Upper lobe of right lung (tissue), 1 donor: ENCODE data around the gene NIPAL3. TPM values are rescaled to one million over a fixed set of nuclear protein-coding genes. Genes with fewer than 3 reads are reported as not detected.

Source experiments
- ATAC-seq: fragments of 200-7000 bp; cut with Tn5 transposase; one replicate; pipeline ENCODE4 v1.9.1; 2020; ENCODE audit warnings: mild to moderate bottlenecking, moderate library complexity
- DNase-seq: peaks from one replicate; pipeline ENCODE4 v3.0.0-alpha.2; 2020
- H3K27ac ChIP-seq: fragments of 200-600 bp; one replicate; pipeline ENCODE4 v1.8.0; 2022
- H3K27me3 ChIP-seq: fragments of 200-600 bp; one replicate; pipeline ENCODE4 v1.8.0; 2022; ENCODE audit warnings: mild to moderate bottlenecking
- H3K36me3 ChIP-seq: fragments of 200-600 bp; one replicate; pipeline ENCODE4 v1.8.0; 2022
- H3K4me1 ChIP-seq: fragments of 200-600 bp; one replicate; pipeline ENCODE4 v1.8.0; 2022
- H3K4me3 ChIP-seq: fragments of 200-600 bp; one replicate; pipeline ENCODE4 v1.8.0; 2022; ENCODE audit warnings: mild to moderate bottlenecking
- H3K9me3 ChIP-seq: fragments of 200-600 bp; one replicate; pipeline ENCODE4 v1.8.0; 2022
- intact Hi-C: fragments of 100-400 bp; cut with DNase I; formaldehyde crosslinking; loops from one replicate; pipeline ENCODE4 v1.11.0; 2022
- total RNA-seq: library from RNA; stranded (reverse); fragmentation: NEBNext Ultra II Directional; extraction: Animal tissue kit (Norgen Biotek cat#: 25700); gene quantifications from one replicate; pipeline ENCODE4 v1.2.1, GENCODE V29; 2021
- TF ChIP-seq, protein P1 (sequence below): fragments of 200-600 bp; IDR thresholded peaks from one replicate; pipeline ENCODE4 v1.8.0; 2022; ENCODE audit warnings: antibody characterized with exemption
- donor health status: DM: no; HTN: yes; CAD: no; lungs with severe emphysema.

Gene NIPAL3
- total RNA-seq, 1 donor from 2014 or later: 37.8 TPM

DNA sequence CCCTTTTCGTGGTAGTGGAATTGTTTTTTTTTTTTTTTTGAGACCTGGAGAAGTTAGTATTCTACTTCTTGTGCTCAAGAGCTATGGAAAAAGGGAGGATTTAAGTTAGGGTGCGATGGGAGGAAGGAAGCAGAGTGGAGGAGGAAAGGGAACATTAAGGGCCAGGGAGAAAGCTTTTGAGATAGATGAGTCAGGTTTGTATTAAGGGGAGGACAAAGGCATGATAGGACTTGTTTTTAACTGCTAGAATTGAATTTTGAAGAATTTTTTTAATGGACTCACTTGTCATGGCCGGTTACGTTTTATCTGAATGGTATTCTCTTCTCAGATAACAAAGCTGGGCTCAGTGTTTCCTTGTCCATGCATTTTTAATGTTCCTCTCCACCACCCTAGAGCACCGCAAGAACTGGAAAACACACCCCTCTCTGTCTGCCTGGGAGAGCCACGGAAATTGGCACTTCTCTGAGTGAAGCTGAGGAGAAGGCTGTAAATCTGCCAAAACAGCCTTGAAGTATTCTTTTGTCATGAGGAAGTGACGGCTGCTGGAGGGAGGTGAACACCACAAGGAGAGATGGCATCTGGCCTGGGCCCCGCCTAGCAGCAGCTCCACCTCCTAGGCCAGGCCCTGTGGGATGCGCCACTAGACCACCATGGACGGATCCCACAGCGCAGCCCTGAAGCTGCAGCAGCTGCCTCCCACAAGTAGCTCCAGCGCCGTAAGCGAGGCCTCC is 3.5 kb downstream of the NIPAL3 start:
- peaks cover 19% of the 10 kb centered on the region for H3K4me1 ChIP-seq
- TF ChIP-seq, protein P1, sequence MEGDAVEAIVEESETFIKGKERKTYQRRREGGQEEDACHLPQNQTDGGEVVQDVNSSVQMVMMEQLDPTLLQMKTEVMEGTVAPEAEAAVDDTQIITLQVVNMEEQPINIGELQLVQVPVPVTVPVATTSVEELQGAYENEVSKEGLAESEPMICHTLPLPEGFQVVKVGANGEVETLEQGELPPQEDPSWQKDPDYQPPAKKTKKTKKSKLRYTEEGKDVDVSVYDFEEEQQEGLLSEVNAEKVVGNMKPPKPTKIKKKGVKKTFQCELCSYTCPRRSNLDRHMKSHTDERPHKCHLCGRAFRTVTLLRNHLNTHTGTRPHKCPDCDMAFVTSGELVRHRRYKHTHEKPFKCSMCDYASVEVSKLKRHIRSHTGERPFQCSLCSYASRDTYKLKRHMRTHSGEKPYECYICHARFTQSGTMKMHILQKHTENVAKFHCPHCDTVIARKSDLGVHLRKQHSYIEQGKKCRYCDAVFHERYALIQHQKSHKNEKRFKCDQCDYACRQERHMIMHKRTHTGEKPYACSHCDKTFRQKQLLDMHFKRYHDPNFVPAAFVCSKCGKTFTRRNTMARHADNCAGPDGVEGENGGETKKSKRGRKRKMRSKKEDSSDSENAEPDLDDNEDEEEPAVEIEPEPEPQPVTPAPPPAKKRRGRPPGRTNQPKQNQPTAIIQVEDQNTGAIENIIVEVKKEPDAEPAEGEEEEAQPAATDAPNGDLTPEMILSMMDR: no peak
- peak overlapping the region; percentile 26 for H3K27ac ChIP-seq
- no peak overlapping the region for H3K4me3 ChIP-seq
- peak; percentile 85 for DNase-seq
- peak; percentile 58 for ATAC-seq
- H3K9me3 ChIP-seq: no peaks in the 10 kb centered on the region
- no peaks in the 10 kb centered on the region for H3K27me3 ChIP-seq
- intact Hi-C loops: no loop called here
- peaks cover 19% of the 10 kb centered on the region for H3K36me3 ChIP-seq

DNA sequence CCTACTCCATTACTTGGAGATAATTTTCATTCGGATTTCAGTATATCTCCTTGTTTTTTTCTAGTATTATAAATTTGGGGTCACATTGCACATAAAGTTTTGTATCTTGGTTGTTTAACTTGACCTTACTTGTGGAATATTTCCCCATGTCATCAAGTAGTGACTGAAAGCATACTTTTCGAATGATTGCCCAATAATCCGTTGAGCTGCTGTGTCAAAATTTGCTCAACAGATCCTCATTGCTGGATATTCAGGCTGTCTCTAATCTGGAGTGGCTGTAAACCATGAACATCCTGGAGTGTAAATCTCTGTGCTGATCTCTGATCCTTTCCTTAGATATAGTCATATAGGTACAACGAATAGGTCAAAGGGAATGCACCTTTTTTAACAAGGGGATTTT is 4.9 kb downstream of the NIPAL3 start:
- H3K27me3 ChIP-seq: no peaks in the 10 kb centered on the region
- no peak overlapping the region for H3K27ac ChIP-seq
- TF ChIP-seq, protein P1: no peak
- no peak overlapping the region for H3K4me3 ChIP-seq
- H3K36me3 ChIP-seq: peaks cover 19% of the 10 kb centered on the region
- ATAC-seq (no peak), DNase-seq (no peak)
- H3K9me3 ChIP-seq: no peaks in the 10 kb centered on the region
- intact Hi-C loops: no loop called here
- peaks cover 15% of the 10 kb centered on the region for H3K4me1 ChIP-seq

DNA sequence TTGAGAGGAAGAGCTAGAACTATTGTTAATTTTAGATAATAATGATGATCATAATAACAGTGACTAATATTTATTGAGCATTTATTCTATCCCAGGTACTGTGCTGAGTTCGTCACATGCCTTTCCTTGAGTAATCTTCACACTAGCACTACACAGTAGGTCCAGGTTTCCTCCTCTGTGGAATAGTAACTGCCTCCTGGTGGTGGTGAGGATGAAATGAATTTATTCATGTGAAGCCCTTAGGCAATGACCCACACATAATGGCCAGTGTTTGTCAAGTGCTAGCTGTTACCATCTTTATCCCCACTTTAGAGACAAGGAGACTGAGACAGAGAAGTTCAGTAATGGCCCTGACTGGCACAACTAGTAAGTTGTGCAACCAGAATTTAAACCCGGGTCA is 5.9 kb downstream of the NIPAL3 start:
- H3K27me3 ChIP-seq: no peaks in the 10 kb centered on the region
- H3K9me3 ChIP-seq: no peaks in the 10 kb centered on the region
- intact Hi-C loops: no loop called here
- ATAC-seq: no peak
- no peak for DNase-seq
- no peak overlapping the region for H3K27ac ChIP-seq
- TF ChIP-seq, protein P1: peak; percentile 7
- H3K4me3 ChIP-seq: no peak overlapping the region
- H3K4me1 ChIP-seq: peaks cover 14% of the 10 kb centered on the region
- H3K36me3 ChIP-seq: peaks cover 19% of the 10 kb centered on the region

DNA sequence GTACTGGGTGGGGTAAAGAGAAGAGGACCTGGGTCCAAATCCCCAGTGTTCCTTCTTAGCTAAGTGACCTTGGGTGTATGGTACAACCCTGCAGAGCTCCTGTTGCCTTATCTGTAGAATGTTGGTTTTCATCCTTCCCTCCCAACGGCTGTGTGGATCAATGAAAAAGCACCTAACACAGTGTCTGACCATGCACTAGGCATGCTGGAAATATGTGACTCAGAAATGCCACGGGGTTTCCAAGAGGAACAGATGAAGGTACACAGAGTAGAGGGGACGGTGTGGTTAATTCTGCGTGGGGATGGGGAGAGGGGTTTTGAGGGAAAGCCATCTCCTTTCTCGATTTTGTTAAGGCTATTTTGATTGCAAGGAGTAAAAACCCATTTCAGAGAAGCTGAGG is 8.6 kb downstream of the NIPAL3 start:
- Histone ChIP-seq H3K9me3 (no peaks in the 10 kb centered on the region), H3K27ac (no peak overlapping the region), H3K4me1 (no peaks in the 10 kb centered on the region), H3K36me3 (peaks cover 19% of the 10 kb centered on the region), H3K27me3 (no peaks in the 10 kb centered on the region), H3K4me3 (no peak overlapping the region)
- intact Hi-C loops: no loop called here
- DNase-seq: no peak
- TF ChIP-seq, protein P1: no peak
- ATAC-seq: no peak

DNA sequence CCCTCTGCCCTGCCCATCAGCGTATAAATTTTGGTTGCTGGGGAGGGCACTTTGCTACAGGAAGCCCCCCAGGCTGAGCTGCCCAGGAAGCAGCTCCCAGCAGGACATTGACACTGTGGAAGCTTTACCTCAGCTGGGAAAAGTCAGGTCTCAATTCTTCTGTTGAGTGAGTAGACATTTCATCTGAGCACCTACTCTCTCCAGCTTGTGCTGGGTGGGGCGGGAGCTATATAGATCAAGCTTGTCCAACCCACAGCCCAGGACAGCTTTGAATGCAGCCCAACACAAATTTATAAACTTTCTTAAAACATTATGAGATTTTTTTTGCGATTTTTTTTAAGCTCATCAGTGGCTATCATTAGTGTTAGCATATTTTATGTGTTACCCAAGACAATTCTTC is 9.4 kb downstream of the NIPAL3 start:
- H3K27ac ChIP-seq: no peak overlapping the region
- DNase-seq: no peak
- H3K27me3 ChIP-seq: no peaks in the 10 kb centered on the region
- intact Hi-C loops: no loop called here
- TF ChIP-seq, protein P1: no peak
- H3K4me1 ChIP-seq: no peaks in the 10 kb centered on the region
- no peaks in the 10 kb centered on the region for H3K9me3 ChIP-seq
- peaks cover 19% of the 10 kb centered on the region for H3K36me3 ChIP-seq
- no peak for ATAC-seq
- no peak overlapping the region for H3K4me3 ChIP-seq
